Neural crest cell (in vitro differentiated cells): ENCODE data around the gene DOCK4. TPM values are rescaled to one million over a fixed set of nuclear protein-coding genes. Genes with fewer than 3 reads are reported as not detected.

Experiments
- DNase-seq: peaks from one replicate; pipeline ENCODE4 v3.0.0; 2021; ENCODE audit warnings: low read depth, mixed read lengths, low spot score
- H3K27ac Mint-ChIP-seq: one replicate; pipeline ENCODE4 v1.8.0; 2021; ENCODE audit warnings: mild to moderate bottlenecking, mixed read lengths; ENCODE audit not compliant: unreplicated experiment
- H3K27me3 Mint-ChIP-seq: 2 replicates; pipeline ENCODE4 v1.8.0; 2021; ENCODE audit warnings: low read depth, mild to moderate bottlenecking, mixed read lengths
- H3K36me3 Mint-ChIP-seq: 2 replicates; pipeline ENCODE4 v1.8.0; 2021; ENCODE audit warnings: low read depth, mild to moderate bottlenecking, mixed read lengths
- H3K4me1 Mint-ChIP-seq: 2 replicates; pipeline ENCODE4 v1.8.0; 2021; ENCODE audit warnings: mixed read lengths
- H3K4me3 Mint-ChIP-seq: one replicate; pipeline ENCODE4 v1.8.0; 2021; ENCODE audit warnings: mild to moderate bottlenecking, mixed read lengths
- H3K9me3 Mint-ChIP-seq: 2 replicates; pipeline ENCODE4 v1.8.0; 2021; ENCODE audit warnings: mixed read lengths
- total RNA-seq: library from RNA; stranded (reverse); gene quantifications from 2 replicates; pipeline ENCODE4 v1.2.1, GENCODE V29; 2021
- TF ChIP-seq, protein P1 (sequence below): fragments of 200-600 bp; sonication (generic); conservative IDR thresholded peaks from 2 replicates; pipeline ENCODE4 v1.5.0; 2021; ENCODE audit warnings: antibody characterized with exemption, mild to moderate bottlenecking

Gene DOCK4
- total RNA-seq, 1 donor from 2014 or later, result 15.3 TPM

DNA sequence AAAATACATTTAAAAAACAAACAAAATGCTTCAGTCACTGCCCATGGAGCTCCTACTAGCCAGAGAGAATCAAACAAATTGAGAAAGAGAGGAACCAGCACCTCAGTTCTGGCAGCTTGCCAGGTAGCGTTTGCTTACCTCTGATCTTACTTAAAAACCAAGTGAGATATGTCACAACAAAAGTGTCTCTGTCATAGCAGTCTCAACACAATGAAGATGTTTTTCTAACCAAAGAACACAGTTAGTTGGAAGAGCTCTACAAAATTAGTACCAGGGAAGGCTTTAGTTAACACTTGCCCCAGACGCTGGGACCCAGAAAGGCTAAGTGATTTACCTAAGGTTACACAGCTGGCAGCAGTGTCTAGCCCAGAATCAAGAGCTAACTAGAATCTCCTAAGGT lies 3.4 kb downstream of the DOCK4 start:
- no peak overlapping the region for H3K27ac Mint-ChIP-seq
- no peaks in the 10 kb centered on the region for H3K36me3 Mint-ChIP-seq
- peaks cover 39% of the 10 kb centered on the region for H3K4me1 Mint-ChIP-seq
- no peaks in the 10 kb centered on the region for H3K27me3 Mint-ChIP-seq
- H3K4me3 Mint-ChIP-seq, result no peak overlapping the region
- TF ChIP-seq, protein P1, sequence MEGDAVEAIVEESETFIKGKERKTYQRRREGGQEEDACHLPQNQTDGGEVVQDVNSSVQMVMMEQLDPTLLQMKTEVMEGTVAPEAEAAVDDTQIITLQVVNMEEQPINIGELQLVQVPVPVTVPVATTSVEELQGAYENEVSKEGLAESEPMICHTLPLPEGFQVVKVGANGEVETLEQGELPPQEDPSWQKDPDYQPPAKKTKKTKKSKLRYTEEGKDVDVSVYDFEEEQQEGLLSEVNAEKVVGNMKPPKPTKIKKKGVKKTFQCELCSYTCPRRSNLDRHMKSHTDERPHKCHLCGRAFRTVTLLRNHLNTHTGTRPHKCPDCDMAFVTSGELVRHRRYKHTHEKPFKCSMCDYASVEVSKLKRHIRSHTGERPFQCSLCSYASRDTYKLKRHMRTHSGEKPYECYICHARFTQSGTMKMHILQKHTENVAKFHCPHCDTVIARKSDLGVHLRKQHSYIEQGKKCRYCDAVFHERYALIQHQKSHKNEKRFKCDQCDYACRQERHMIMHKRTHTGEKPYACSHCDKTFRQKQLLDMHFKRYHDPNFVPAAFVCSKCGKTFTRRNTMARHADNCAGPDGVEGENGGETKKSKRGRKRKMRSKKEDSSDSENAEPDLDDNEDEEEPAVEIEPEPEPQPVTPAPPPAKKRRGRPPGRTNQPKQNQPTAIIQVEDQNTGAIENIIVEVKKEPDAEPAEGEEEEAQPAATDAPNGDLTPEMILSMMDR, result no peak
- no peaks in the 10 kb centered on the region for H3K9me3 Mint-ChIP-seq
- DNase-seq, result no peak

DNA sequence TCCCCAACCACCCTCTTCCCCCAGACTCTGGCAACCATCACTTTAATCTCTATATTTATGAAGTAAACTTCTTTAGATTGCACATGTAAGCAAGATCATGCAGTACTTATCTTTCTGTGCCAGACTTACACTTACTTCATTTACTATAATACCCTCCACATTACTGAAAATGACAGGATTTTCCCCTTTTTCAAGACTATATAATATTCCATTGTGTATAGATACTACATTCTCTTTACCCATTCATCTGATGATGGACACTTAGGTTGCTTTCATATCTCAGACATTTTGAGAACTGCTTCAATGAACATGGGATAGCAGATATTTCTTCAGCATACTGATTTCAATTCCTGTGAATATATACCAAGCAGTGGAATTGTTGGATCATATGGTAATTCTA lies 4.4 kb downstream of the DOCK4 start:
- TF ChIP-seq, protein P1, result no peak
- Mint-ChIP-seq H3K27me3 (no peaks in the 10 kb centered on the region), H3K9me3 (no peaks in the 10 kb centered on the region), H3K4me3 (no peak overlapping the region), H3K36me3 (no peaks in the 10 kb centered on the region), H3K27ac (no peak overlapping the region), H3K4me1 (peaks cover 29% of the 10 kb centered on the region)
- DNase-seq, result no peak

- Mint-ChIP-seq H3K36me3 (no peaks in the 10 kb centered on the region), H3K4me1 (peaks cover 25% of the 10 kb centered on the region), H3K27ac (no peak overlapping the region), H3K4me3 (no peak overlapping the region), H3K9me3 (no peaks in the 10 kb centered on the region), H3K27me3 (no peaks in the 10 kb centered on the region)
- DNase-seq, result no peak
- TF ChIP-seq, protein P1, result no peak
Observed at GRCh38 chr7:112201411-112201810, 4.8 kb downstream of the DOCK4 start.

DNA sequence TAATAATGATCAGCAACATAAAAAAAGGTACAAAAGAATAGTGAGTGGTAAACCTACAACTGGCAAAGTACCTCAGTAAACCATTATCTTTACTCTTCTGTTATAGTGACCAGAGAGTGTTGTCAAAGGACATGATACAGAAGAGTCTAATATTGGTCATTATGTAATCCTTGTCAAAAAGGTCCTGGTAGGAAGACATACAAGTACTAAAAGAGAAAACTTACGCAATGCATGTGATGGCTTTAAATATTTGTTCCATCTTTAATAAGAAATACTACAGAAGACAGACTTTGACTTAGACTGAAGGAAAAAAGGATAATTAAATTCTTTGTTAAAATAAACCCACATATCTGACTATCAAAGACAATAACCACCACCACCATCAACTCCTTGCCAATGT lies 6.5 kb downstream of the DOCK4 start:
- Mint-ChIP-seq H3K27me3 (no peaks in the 10 kb centered on the region), H3K27ac (no peak overlapping the region), H3K9me3 (no peaks in the 10 kb centered on the region), H3K4me1 (peaks cover 17% of the 10 kb centered on the region), H3K36me3 (no peaks in the 10 kb centered on the region), H3K4me3 (no peak overlapping the region)
- no peak for DNase-seq
- TF ChIP-seq, protein P1, result no peak

DNA sequence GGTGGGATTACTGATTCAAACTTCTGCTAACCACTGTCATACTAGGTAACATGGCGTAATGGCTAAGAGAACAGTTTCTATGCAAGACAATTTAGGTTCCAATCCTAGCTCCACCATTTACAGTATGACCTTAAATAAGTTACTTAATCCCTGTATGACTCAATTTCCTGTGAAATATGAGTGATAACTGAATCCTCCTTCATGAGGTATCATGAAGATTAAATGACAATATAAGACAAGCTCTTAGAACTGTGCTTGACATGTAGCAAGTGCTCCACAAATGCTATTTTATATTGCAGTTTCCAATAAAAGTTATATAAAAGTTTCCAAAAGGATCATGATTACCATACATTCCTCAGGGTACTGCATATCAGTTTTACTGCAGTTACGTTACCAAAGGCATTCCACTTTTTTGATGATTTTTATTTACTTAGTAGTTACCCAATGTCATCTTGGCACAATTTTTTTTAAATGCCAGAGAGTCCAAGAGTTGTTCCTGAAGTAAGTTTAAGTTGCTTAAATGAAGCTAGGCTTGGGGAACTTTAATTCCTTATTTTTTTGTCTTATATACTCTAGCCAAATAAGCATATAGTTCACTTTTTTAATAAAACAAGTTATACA lies 7.1 kb downstream of the DOCK4 start:
- no peak for DNase-seq
- no peaks in the 10 kb centered on the region for H3K27me3 Mint-ChIP-seq
- H3K4me1 Mint-ChIP-seq, result peaks cover 11% of the 10 kb centered on the region
- TF ChIP-seq, protein P1, result no peak
- H3K27ac Mint-ChIP-seq, result no peak overlapping the region
- no peaks in the 10 kb centered on the region for H3K9me3 Mint-ChIP-seq
- H3K36me3 Mint-ChIP-seq, result no peaks in the 10 kb centered on the region
- no peak overlapping the region for H3K4me3 Mint-ChIP-seq
